ENCODE results near the gene TLR9. TPM values are rescaled to one million over a fixed set of nuclear protein-coding genes. Genes with fewer than 3 reads are reported as not detected.

The TLR9 gene
- total RNA-seq, 1 experiment from 2014 or later: 0.14 TPM

GRCh38 chr3:52270252-52270754, 44.9 kb upstream of the TLR9 start:
- Mint-ChIP-seq H3K9me3 (ENCODE audit: low read depth, unreplicated experiment) (no peaks in the 10 kb centered on the region), H3K4me3 (ENCODE audit: low read depth, unreplicated experiment) (no peak overlapping the region), H3K27me3 (ENCODE audit: unreplicated experiment) (no peaks in the 10 kb centered on the region), H3K27ac (ENCODE audit: unreplicated experiment) (no peak overlapping the region), H3K36me3 (ENCODE audit: insufficient read depth, unreplicated experiment) (peaks cover 71% of the 10 kb centered on the region), H3K4me1 (ENCODE audit: low read depth, unreplicated experiment) (peaks cover 32% of the 10 kb centered on the region)
- no peak for DNase-seq
- TF ChIP-seq, protein P1, sequence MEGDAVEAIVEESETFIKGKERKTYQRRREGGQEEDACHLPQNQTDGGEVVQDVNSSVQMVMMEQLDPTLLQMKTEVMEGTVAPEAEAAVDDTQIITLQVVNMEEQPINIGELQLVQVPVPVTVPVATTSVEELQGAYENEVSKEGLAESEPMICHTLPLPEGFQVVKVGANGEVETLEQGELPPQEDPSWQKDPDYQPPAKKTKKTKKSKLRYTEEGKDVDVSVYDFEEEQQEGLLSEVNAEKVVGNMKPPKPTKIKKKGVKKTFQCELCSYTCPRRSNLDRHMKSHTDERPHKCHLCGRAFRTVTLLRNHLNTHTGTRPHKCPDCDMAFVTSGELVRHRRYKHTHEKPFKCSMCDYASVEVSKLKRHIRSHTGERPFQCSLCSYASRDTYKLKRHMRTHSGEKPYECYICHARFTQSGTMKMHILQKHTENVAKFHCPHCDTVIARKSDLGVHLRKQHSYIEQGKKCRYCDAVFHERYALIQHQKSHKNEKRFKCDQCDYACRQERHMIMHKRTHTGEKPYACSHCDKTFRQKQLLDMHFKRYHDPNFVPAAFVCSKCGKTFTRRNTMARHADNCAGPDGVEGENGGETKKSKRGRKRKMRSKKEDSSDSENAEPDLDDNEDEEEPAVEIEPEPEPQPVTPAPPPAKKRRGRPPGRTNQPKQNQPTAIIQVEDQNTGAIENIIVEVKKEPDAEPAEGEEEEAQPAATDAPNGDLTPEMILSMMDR (IDR thresholded peaks at IDR 0.05; ENCODE audit: unreplicated experiment): no peak
- no TSS peak for BruUV-seq (replicated peaks)
- intact Hi-C loops (cut with micrococcal nuclease; ENCODE audit: unreplicated experiment): no loop called here
- CTCF ChIA-PET: no interaction called here

DNA sequence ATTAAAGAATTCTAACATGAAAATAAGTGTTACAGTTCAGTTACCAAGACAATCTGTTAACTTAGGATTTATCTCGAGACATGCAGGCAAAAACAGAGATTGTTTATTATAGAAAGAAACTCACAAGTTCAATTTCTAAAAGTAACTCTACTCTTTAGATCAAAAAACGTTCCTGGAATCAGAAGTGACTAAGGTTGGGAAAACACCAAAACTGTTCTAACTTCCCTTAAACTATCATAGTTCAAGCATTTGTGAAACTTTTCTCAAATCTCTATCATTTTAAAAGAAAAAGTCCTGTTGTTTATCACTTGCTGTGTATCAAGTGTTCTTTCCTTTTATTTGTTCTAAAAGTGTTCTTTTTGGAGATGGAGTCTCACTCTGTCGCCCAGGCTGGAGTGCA, 44.3 kb upstream of the TLR9 start:
- Mint-ChIP-seq H3K36me3 (ENCODE audit: insufficient read depth, unreplicated experiment) (peaks cover 74% of the 10 kb centered on the region), H3K9me3 (ENCODE audit: low read depth, unreplicated experiment) (no peaks in the 10 kb centered on the region), H3K4me1 (ENCODE audit: low read depth, unreplicated experiment) (peaks cover 34% of the 10 kb centered on the region), H3K27ac (ENCODE audit: unreplicated experiment) (no peak overlapping the region), H3K4me3 (ENCODE audit: low read depth, unreplicated experiment) (no peak overlapping the region), H3K27me3 (ENCODE audit: unreplicated experiment) (no peaks in the 10 kb centered on the region)
- intact Hi-C loops (cut with micrococcal nuclease; ENCODE audit: unreplicated experiment): no loop called here
- CTCF ChIA-PET: no interaction called here
- TF ChIP-seq, protein P1 (IDR thresholded peaks at IDR 0.05; ENCODE audit: unreplicated experiment): no peak
- BruUV-seq (replicated peaks): no TSS peak
- no peak for DNase-seq

DNA sequence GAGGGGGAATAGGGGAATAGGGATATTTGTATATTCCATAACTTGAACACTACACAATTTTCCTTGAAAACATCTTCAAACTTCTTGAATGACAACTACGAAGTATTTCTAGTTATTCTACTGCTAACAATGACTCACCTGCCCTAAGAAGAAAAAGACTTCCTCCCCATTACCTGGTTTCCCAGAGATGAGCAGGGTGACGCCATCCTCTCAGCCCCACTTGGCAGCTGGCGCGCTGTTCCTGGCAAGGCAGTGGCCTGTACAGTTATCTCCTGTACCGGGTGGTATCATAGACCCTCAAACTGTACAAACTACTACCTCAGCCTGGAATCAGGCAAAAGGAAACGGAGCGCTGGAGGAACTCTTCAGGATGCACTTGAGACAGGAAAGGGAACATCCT, 42.6 kb upstream of the TLR9 start:
- Mint-ChIP-seq H3K4me1 (ENCODE audit: low read depth, unreplicated experiment) (peaks cover 42% of the 10 kb centered on the region), H3K27me3 (ENCODE audit: unreplicated experiment) (no peaks in the 10 kb centered on the region), H3K27ac (ENCODE audit: unreplicated experiment) (peak overlapping the region; percentile 34), H3K9me3 (ENCODE audit: low read depth, unreplicated experiment) (no peaks in the 10 kb centered on the region), H3K36me3 (ENCODE audit: insufficient read depth, unreplicated experiment) (peaks cover 77% of the 10 kb centered on the region), H3K4me3 (ENCODE audit: low read depth, unreplicated experiment) (no peak overlapping the region)
- TF ChIP-seq, protein P1 (IDR thresholded peaks at IDR 0.05; ENCODE audit: unreplicated experiment): no peak
- BruUV-seq (replicated peaks): no TSS peak
- CTCF ChIA-PET: no interaction called here
- DNase-seq: no peak
- intact Hi-C loops (cut with micrococcal nuclease; ENCODE audit: unreplicated experiment): no loop called here

GRCh38 chr3:52265387-52265786, 39.9 kb upstream of the TLR9 start:
- Mint-ChIP-seq H3K4me3 (ENCODE audit: low read depth, unreplicated experiment) (no peak overlapping the region), H3K9me3 (ENCODE audit: low read depth, unreplicated experiment) (no peaks in the 10 kb centered on the region), H3K36me3 (ENCODE audit: insufficient read depth, unreplicated experiment) (peaks cover 73% of the 10 kb centered on the region), H3K27me3 (ENCODE audit: unreplicated experiment) (no peaks in the 10 kb centered on the region), H3K27ac (ENCODE audit: unreplicated experiment) (no peak overlapping the region), H3K4me1 (ENCODE audit: low read depth, unreplicated experiment) (peaks cover 35% of the 10 kb centered on the region)
- intact Hi-C loops (cut with micrococcal nuclease; ENCODE audit: unreplicated experiment): no loop called here
- TF ChIP-seq, protein P1 (IDR thresholded peaks at IDR 0.05; ENCODE audit: unreplicated experiment): no peak
- no TSS peak for BruUV-seq (replicated peaks)
- no peak for DNase-seq
- CTCF ChIA-PET: no interaction called here
